Sigmoid colon (tissue), 3 donors: ENCODE measurements around the gene FANCM.

ENCODE experiments used
- CTCF ChIP-seq, 4 experiments: fragments of 450-650 bp in 3 of 4; fragments of 200-600 bp in 1 of 4; IDR thresholded peaks; one replicate each; pipeline ENCODE4 v1.5.1; 2016 to 2019; ENCODE audit warnings: antibody characterized with exemption in 4 of 4, mild to moderate bottlenecking in 3 of 4, moderate library complexity in 2 of 4
- POLR2A ChIP-seq, 2 donors: fragments of 450-650 bp; IDR thresholded peaks; one replicate each; pipeline ENCODE4 v1.6.1; 2016; ENCODE audit warnings: antibody characterized with exemption in 2 of 2, mild to moderate bottlenecking in 2 of 2, moderate library complexity in 2 of 2

GRCh38 chr14:45181806-45182205, 46.1 kb downstream of the FANCM start:
- TF ChIP-seq POLR2A (IDR thresholded peaks at IDR 0.05) (no peak), CTCF (IDR thresholded peaks at IDR 0.05) (no peak)
